Esophagus muscularis mucosa (tissue), 3 donors: ENCODE data around the gene GALNT13.

Experiments used
- CTCF ChIP-seq, 3 experiments: fragments of 200-600 bp in 2 of 3; fragments of 450-650 bp in 1 of 3; sonication (generic) in 2 of 3; IDR thresholded peaks; one replicate each; pipeline ENCODE4 v1.5.1; 2017 to 2019; ENCODE audit warnings: antibody characterized with exemption in 3 of 3, mild to moderate bottlenecking in 2 of 3, moderate library complexity in 1 of 3
- POLR2A ChIP-seq: fragments of 450-650 bp; IDR thresholded peaks from one replicate; pipeline ENCODE4 v1.6.1; 2017; ENCODE audit warnings: antibody characterized with exemption, moderate library complexity, mild to moderate bottlenecking, low read depth
- POLR2AphosphoS5 ChIP-seq, 2 donors: sonication (generic); formaldehyde crosslinking; IDR thresholded peaks; one replicate each; pipeline ENCODE4 v1.6.1; 2017; ENCODE audit warnings: antibody characterized with exemption in 2 of 2

GRCh38 chr2:153858250-153858649 lies 13.5 kb upstream of the GALNT13 start:
- TF ChIP-seq CTCF (IDR thresholded peaks at IDR 0.05) = no peak
- TF ChIP-seq POLR2A = no peak
- TF ChIP-seq POLR2AphosphoS5 (IDR thresholded peaks at IDR 0.05) = no peak
